GM18502 (cell line): ENCODE results near the gene BICD1.

Experiments used
- ATAC-seq: cut with Tn5 transposase; IDR thresholded peaks from one replicate; pipeline ENCODE4 v1.9.1; 2021; ENCODE audit warnings: mild to moderate bottlenecking; ENCODE audit not compliant: unreplicated experiment, poor library complexity

The BICD1 gene

DNA sequence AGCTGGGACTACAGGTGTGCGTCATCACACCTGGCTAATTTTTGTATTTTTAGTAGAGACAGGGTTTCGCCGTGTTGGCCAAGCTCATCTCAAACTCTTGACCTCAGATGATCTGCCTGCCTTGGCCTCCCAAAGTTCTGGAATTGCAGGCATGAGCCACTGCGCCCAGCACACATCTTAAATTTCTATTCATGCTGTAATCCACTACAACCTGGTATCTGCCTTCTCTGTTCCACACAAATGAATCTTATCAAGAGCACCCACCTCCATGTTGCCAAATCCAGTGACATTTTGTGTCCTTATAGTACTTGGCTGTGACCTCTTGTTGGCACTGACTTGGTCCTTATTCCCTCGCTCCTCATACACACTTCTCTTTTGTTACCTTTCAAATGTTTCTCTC lies 5.8 kb upstream of the BICD1 start:
- no peak for ATAC-seq

DNA sequence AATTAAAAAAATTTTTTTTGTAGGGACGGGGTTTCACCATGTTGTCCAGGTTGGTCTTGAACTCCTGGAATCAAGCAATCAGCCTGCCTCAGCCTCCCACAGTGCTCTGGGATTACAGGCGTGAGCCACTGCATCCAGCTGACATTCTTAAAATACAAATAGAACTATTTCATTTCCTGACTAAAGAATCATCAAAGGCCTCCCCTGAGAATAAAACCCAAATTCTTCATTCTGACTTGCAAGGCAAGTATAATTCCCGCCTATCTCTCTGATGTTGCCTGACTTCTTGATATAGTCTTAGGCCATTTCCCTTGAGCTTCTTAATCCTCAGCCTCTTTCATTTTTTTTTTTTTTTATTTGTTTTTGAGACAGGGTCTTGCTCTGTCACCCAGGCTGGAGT lies 4.4 kb upstream of the BICD1 start:
- ATAC-seq, result no peak

DNA sequence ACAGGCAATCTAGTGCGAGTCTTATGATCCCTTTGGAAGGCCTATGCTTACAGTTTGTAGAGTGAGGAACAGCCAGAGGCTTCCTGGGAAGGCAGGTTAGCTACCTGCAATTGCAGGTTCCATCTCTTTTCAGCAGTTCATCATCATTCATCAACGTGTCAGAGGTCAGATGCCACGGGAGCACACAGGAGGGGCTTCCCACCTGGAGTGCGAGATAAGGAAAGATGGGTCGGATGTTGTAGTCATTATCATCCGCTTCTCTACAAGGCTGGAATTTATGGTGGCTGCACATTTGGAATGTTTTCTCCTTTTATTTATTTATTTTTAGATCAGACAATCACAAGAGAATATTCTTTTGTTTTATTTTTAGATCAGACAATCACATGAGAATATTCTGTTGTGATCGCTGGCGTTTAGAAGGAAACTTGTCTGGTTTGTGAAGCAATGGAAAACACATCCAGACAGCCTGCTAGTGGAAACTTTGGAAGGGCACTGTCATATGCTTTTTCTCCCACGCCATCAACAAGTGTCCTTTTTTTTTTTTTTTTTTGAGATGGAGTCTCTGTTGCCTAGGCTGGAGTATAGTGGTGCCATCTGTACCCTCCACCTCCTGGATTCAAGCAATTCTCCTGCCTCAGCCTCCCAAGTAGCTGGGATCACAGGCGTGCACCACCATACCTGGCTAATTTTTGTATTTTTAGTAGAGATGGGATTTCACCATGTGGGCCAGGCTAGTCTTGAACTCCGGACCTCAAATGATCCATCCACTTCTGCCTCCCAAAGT lies 1.9 kb upstream of the BICD1 start:
- ATAC-seq, result no peak

DNA sequence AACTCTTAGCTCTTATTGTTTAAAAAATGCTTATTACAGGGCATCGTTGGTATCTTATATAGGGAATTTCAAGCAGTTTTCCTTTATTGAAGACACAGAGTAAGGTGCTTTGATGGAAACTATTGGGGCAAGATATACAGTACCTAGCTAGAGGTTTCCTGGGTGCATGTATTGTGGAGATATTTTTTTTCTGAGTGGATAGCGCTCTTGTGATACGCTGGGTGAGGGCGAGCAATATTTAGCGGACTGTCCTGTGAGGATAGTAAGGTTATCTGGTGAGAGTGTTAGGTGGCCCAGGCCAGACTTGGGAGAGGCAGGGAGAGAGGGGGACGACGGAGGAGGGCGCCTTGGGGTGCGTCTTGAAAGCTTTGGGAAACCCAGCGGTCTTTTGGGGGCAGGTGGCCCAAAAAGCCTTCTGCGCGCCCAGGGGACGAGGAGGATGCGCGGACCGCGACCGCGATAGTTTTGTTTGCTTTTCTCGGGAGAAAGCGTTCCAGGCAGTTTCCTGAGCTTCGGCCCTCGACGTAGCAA lies 596 bp upstream of the BICD1 start:
- no peak for ATAC-seq

DNA sequence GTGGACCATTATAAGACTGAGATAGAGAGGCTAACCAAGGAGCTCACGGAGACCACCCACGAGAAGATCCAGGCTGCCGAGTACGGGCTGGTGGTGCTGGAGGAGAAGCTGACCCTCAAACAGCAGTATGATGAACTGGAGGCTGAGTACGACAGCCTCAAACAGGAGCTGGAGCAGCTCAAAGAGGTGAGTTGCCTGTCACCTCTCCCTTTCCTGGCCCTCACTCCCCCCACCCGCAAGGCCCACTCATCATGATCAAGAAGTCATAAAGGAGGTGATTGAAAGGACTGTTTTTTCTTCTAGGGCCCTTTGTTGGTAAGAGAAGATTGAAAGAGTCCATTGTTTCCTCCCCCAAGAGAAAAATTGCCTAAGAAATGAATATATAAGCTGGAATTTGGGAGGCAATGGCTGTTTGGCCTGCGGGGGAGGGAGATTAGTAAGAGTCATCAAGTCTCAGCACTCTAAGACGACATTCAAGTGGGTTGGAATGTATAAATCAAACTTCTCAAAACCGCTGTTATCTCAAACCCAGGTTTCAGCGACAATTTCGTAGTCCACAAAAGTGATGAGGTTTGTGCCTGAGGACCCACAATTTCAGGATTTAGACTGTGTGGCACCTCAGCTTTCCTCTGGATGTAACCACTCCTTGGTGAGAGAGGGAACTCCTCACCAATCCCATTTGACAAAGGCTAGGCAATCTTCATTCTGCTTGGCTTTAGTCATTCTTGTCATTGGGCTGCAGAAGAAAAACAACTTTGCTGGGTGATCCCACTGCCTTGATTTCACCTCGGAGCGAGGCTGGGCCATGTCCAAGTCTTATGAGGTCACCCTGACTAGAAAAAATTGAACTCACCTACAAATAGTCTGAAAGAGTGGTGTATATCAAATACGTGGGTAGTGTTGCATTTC lies 966 bp downstream of the BICD1 start:
- peak; percentile 18 for ATAC-seq

DNA sequence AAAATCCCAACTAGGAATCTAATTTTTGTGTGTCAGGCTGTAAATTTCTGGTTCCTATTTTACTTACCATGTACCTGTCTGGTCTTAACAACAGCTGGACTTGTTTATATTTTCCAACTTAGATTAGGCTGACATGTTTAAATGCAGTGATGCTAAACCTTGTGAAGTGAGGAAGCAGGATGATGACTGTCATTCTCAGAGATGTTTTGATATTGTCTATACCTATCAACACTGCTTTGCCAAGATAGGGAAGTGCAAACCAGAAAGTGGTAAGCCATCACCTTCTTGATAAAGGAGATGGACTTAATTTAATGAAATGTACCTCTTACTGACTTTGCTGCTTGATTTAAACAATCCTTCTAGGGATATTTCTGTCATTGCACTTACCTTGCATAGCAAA lies 2.1 kb downstream of the BICD1 start:
- no peak for ATAC-seq

DNA sequence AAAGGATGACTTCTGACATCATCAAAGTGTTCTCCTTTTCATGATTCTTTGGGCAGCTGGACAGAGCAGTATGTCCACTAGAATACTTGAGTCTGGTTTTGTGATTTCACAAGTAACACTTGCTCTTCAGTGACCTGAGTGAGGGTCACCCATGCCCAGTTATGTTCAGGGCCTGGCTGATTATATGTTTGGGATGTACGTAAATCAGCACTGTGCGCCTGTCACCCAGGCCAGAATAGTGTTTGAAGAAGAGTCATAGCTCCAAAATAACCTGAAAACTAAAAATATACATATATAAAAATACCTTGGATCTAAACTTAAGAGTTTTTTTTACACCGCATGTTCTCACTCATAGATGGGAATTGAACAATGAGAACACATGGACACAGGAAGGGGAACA lies 3.8 kb downstream of the BICD1 start:
- no peak for ATAC-seq

DNA sequence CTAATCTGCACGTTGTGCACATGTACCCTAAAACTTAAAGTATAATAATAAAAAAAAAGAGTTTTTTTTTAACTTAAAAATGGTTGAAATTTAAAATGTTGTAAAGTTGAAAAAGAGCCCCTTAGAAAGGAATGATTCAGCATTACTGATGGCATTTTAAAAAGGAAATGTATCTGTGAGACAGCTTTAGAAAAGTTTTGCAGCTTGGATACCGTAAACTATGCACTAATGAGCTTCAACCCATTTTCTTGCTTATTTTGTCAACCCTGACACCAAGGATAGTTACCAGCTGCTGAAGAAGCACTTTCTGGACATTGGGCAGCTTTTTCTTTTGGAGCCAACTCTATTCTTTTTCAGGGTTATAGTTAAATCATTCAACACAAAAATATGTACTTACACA lies 4.3 kb downstream of the BICD1 start:
- no peak for ATAC-seq

DNA sequence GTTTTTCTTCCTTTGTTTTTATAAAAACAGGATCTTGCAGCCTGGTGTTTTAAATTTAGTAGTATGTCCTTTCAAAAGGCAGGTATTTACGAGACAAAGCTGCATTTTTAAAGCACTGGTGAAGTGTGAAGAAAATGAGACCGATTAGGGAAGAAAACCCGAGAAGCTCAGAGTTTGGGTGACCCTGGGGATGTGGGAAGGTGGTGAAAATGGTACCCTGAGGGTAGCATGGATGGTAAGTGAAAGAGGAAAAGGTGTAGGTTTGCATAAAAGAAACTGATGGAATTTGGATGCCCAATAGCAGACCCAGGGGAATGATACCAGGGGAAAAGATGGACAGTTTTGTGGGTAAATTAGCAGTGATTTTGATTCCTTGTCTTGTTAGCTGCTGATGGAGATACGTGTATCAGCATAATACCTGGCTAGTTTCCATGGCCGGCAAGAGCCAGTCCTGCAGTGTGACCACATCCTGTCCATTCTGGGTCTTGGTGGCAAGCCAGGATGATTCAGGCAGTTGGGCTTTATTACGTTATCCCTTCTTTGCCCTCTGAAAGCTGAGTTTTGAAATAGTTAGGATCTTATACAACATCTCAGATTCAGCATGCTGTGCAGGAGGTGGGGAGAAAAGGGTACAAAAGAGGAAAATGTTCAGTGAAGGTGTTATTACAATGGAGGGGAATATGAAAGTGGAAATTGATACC lies 8.9 kb downstream of the BICD1 start:
- ATAC-seq, result no peak

DNA sequence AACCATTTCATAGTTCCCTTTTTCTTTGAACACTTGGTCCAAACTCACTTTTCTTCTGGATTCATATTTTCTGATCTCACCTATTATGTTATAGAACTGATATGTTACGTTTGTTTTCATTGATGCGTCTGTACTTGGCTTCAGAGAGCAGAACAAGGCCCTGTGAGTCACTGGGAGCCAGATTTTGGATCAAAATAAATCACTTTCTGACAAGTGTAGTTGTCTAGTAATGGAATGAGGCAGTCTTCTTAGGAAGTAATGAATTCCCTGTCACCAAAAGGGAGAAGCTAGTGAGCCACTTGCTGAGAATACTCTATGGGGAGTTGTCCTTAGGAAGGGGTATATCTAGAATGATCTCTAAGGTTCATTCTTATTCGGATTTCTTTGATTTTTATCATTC lies 10.2 kb downstream of the BICD1 start:
- ATAC-seq, result no peak

DNA sequence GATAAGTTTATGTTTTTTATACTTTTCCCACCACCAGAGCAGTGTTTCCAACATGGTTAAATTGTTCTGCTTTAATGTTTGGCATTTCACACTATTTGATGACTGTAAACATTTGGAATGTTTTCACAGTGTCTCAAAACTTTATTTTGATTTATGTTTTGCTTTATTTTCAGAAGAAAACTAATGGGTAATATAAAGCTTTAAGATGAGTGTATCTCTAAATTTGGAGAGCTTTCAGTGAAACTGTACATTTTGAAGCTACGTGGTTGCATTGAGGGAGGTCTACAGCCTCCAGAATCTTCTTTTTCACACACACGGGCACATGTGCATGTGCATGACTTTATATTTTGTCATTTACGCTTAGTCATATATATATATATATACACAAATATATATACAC lies 10.7 kb downstream of the BICD1 start:
- no peak for ATAC-seq

DNA sequence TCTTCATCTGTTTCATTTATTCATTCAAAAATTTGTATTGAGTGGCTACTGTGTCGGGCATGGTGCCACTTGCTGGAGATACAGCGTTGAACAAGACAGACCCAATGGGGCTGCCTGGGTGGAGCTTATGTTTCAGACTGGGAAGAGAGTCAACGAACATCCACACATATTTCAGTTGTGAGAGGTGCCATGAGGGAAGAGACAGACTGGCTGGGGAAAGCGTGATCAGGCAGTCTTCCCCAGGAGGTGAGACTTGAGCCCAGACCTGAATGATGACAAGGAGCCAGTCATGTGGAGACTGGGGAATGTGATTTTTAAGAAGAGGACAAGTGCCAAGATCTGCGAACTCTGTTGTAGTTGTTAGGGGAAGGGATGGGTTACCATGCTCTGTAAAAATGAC lies 12.2 kb downstream of the BICD1 start:
- no peak for ATAC-seq

DNA sequence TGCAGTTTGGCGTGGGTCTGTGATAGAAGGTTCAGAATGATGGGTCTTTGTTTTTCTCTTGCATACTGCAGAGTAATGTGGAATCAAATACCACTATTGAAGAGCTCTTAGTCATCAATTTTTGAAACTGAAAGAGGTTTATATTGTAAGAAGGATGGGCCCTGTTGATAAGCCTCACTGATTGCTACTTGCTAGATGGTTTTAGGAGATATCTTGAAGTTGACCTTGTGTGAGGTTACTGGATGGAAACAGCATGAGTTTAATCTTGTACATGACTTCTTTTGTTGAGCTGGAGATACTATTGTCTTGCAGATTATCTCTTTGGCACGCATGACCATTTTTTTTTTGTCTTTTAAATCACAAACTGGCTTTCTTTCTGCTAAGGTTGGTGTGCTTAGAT lies 13.8 kb downstream of the BICD1 start:
- peak; percentile 93 for ATAC-seq

DNA sequence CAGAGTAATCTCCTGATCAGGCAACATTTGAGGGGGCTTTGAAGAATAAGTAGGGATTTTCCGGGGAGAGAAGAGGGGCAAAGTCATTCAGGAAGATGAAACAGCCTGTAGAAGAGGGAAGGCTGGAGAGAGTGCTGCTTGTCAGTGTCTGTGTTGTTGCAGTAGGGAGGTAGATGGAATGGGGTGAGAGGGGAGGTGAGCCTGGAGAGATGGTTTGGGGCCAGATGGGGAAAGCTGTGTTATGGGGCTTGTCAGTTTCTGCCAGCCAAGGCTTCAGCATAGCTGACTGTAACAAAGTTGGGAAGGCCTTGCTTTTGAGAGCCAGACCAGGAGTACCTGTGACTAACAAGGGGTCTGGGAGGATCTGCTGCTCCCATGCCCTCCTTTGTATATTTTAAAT lies 18.0 kb downstream of the BICD1 start:
- ATAC-seq, result no peak

DNA sequence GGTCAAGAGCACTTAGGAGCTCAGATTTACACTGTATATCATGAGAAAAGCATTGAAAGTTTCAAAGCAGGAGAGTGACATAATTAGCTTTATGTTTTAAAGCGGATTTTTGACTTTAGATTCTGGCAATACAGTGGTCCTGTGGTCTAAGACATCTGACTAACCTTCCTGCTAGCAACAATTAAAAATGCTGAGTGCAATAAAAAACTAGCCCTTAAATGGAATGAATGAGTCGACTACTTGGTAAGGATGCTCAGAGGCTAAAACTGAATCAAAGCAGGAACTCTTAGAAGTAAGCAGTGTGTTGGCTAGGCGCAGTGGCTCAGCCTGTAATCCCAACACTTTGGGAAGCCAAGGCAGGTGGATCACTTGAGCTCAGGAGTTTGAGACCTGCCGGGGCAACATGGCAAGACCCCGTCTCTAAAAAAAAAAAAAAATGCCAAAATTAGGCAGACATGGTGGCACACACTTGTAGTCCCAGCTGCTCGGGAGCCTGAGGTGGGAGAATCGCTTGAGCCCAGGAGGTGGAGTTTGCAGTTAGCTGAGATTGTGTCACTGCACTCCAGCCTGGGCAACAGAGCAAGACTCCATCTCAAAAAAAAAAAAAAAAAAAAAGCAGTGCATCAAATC lies 18.9 kb downstream of the BICD1 start:
- no peak for ATAC-seq

DNA sequence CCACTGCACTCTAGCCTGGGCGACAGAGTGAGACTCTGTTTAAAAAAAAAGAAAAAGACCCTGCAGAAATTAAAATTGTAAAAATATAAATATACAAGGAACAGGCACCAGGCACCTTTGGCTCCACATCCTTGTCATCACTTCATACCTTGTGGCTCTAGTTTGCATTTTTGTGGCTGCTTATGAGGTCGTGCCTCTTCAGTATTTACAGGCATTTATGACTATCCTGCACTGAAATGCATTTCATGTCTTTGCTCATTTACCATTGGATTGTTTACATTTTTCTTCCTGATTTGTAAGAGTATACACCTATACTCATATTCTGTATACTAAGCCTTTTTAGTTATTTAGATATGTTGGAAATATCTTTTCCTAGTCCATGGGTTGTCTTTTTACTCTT lies 20.1 kb downstream of the BICD1 start:
- no peak for ATAC-seq

DNA sequence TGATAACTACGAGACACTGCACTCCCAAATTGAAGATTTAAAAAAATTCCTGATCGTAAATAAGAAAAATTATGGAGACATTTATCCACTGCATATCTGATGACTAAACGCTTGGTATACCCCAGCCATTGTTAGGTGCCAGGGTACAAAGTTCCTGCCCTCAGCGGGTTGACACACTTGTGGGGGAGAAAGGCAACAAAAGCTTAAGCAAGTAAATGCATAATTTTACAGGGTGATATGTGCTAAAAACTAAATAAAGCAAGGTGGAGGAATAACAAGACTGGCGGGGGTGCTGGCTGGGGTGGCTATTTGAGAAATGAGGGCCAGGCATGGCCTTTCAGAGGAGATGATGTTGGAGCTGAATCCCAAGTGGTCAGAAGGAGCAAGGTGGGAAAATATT lies 25.0 kb downstream of the BICD1 start:
- no peak for ATAC-seq

DNA sequence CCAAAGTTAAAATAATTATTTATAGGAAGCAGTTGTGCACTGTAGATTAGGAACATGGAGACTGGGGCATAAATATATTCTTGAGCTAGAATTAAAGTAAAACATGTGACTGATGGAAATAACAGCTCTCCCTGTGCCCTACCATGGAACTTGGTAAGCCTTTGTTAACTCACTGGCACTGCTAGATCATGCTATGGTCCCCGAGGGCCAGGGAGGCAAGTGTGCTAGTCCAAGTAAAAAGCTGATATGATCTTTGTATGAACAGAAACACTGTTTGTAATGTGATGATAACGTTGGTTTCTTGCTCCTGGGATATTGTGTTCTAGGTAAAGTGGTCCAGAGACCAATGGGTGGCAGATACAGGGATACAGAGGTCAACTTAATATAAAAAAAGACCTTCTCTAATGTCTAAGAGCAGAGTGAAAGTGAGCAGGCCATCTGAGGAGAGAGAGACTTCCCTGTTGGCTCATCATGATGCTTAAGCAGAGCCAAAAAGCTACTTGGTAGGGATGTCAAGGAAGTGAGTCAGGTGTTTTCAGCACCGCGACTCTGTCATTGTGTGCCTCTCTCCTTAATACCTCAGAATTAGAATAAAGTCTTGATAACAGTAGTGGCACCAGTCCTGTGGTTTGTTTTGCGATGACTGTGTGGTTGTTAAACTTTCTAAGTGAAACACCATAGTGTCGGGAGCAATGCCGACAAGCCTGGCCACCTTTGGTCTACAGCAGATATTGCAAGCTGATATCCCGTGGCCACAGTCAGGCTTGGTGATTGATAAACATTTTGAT lies 27.6 kb downstream of the BICD1 start:
- peak; percentile 73 for ATAC-seq

DNA sequence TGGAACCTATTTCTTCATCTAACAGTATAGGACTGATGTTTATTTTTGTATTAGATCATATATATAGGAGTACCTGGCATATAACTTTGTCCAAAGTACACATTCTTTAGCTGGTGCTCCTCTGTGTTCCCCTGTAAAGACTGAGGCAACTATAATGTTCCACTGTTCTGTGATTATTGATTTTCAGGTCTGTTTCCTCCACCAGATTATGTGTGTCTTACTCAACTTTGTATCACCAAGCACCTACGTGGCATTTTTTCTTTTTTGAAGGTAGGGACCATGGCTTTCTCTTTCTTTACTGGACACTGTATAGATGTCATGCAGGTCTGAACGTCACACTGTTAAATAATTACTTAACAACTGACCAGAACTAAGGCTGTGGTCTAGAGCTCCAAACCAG lies 29.3 kb downstream of the BICD1 start:
- ATAC-seq, result no peak

DNA sequence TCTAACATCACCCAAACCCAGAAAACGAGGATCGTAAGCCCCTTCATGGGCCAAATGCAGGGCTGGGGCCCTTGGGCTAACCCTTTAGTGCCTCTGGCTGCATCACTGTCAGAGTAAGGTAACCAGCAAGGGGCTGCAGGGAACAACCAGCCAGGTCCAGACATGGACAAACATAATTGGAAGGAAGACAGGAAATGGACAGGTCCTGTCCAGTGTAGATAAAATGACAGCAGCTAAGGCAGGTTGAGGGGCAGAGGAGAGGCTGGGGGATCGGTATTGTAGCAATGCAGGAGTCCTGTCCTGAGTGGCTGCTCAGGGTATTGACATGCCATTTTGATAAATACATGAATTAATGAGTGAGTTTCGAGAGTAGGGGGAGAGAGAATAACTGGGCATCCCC lies 29.8 kb downstream of the BICD1 start:
- no peak for ATAC-seq
